Posterior vena cava (tissue), 2 donors: ENCODE measurements around the gene HTRA3. TPM values are rescaled to one million over a fixed set of nuclear protein-coding genes. Genes with fewer than 3 reads are reported as not detected.

ENCODE experiments used
- DNase-seq: peaks from one replicate; pipeline ENCODE4 v3.0.0-alpha.2; 2020; ENCODE audit warnings: low spot score
- intact Hi-C, 2 donors: fragments of 100-400 bp; cut with DNase I; formaldehyde crosslinking; loops; one replicate each; pipeline versions ENCODE4 v1.14.1 to v1.14.2; 2022 to 2023
- long read RNA-seq, 2 donors: library from polyadenylated mRNA; unstranded; transcript quantifications; one replicate each; pipeline ENCODE4 v2.0.0, GENCODE V29; 2020 to 2021
- total RNA-seq, 2 donors: library from RNA; stranded (reverse); fragmentation: NEBNext Ultra II Directional; extraction: Animal tissue kit (Norgen Biotek cat#: 25700); gene quantifications; one replicate each; pipeline ENCODE4 v1.2.1, GENCODE V29; 2021
- donor health status: DM: yes; HTN: yes; CAD: no.
- donor health status: DM: yes; HTN: yes; CAD: no.

Gene HTRA3
- 100 to 1,000 TPM in 1 of 2 donors, 10 to 100 TPM in 1; 14.9 to 104 TPM for total RNA-seq
- long read RNA-seq, donor 1, transcript HTRA3-201 (9 exons, 2,541 nt) = major isoform, 96 of 150 reads
- long read RNA-seq, donor 1, transcript HTRA3-202 (7 exons, 2,023 nt) = minor isoform, 9 of 150 reads
- long read RNA-seq, donor 1, partial matches to known transcripts = 38 of 150 reads
- long read RNA-seq, donor 1, other reads (novel, unspliced or antisense) = 7 of 150 reads
- long read RNA-seq, donor 2, partial matches to known transcripts = 9 of 13 reads
- long read RNA-seq, donor 2, other reads (novel, unspliced or antisense) = 2 of 13 reads

GRCh38 chr4:8269535-8270417 is at the start of gene HTRA3:
Gene HTRA3, plus strand, starts transcription at chr4:8269754. Its CDS starts 215 bp downstream, at chr4:8269969.
- intact Hi-C loops = loop anchor here in 1 of 2 donors (10.0 kb wide), 1 partner anchor 135 kb away; no protein-coding TSS in a partner anchor
- peak; percentile 89 for DNase-seq

- intact Hi-C loops = no loop called here
- no peak for DNase-seq
Measured at GRCh38 chr4:8220661-8221450, 48.7 kb upstream of the HTRA3 start.

GRCh38 chr4:8221476-8221875 is 48.1 kb upstream of the HTRA3 start:
- intact Hi-C loops = no loop called here

GRCh38 chr4:8221985-8222384 is 47.6 kb upstream of the HTRA3 start:
- intact Hi-C loops = no loop called here
- DNase-seq = no peak

More at GRCh38 chr4:8221476-8221875, 48.1 kb upstream of the HTRA3 start:
- no peak for DNase-seq

GRCh38 chr4:8222609-8223388 is 46.8 kb upstream of the HTRA3 start:
- intact Hi-C loops = no loop called here
- no peak for DNase-seq

- DNase-seq = no peak
- intact Hi-C loops = no loop called here
Measured at GRCh38 chr4:8224267-8224974, 45.1 kb upstream of the HTRA3 start.

- intact Hi-C loops = no loop called here
- no peak for DNase-seq
Measured at GRCh38 chr4:8224975-8225625, 44.5 kb upstream of the HTRA3 start.

- no peak for DNase-seq
- intact Hi-C loops = no loop called here
Measured at GRCh38 chr4:8225706-8226443, 43.7 kb upstream of the HTRA3 start.

GRCh38 chr4:8227201-8227770 is 42.3 kb upstream of the HTRA3 start:
- intact Hi-C loops = no loop called here
- no peak for DNase-seq

GRCh38 chr4:8227771-8228318 is 41.7 kb upstream of the HTRA3 start:
- intact Hi-C loops = no loop called here
- no peak for DNase-seq

GRCh38 chr4:8228319-8229250 is 41.0 kb upstream of the HTRA3 start:
- intact Hi-C loops = no loop called here
- DNase-seq = no peak

- intact Hi-C loops = no loop called here
- DNase-seq = no peak
Measured at GRCh38 chr4:8229331-8229975, 40.1 kb upstream of the HTRA3 start.

GRCh38 chr4:8230033-8230432 is 39.5 kb upstream of the HTRA3 start:
- no peak for DNase-seq
- intact Hi-C loops = no loop called here

GRCh38 chr4:8230891-8231290 is 38.7 kb upstream of the HTRA3 start:
- intact Hi-C loops = no loop called here
- DNase-seq = no peak

- intact Hi-C loops = no loop called here
- DNase-seq = no peak
Measured at GRCh38 chr4:8231551-8232049, 38.0 kb upstream of the HTRA3 start.
